T-helper 2 cell treated with Interferon-gamma antibody and Interleukin-4, amounts not matched to agents 100 ng/mL and 5 ng/mL, for 36 hours (primary cell): ENCODE measurements around the gene ARAP1. TPM values are rescaled to one million over a fixed set of nuclear protein-coding genes. Genes with fewer than 3 reads are reported as not detected.

ENCODE experiments used
- intact Hi-C: fragments of 100-400 bp; cut with micrococcal nuclease; formaldehyde crosslinking; loops from one replicate; pipeline ENCODE4 v1.15.1; 2023
- total RNA-seq: library from RNA; stranded (reverse); gene quantifications from 2 replicates; pipeline ENCODE4 v1.2.3, GENCODE V29; 2022

Gene ARAP1
- total RNA-seq, 1 donor from 2014 or later = 86.3 TPM

DNA sequence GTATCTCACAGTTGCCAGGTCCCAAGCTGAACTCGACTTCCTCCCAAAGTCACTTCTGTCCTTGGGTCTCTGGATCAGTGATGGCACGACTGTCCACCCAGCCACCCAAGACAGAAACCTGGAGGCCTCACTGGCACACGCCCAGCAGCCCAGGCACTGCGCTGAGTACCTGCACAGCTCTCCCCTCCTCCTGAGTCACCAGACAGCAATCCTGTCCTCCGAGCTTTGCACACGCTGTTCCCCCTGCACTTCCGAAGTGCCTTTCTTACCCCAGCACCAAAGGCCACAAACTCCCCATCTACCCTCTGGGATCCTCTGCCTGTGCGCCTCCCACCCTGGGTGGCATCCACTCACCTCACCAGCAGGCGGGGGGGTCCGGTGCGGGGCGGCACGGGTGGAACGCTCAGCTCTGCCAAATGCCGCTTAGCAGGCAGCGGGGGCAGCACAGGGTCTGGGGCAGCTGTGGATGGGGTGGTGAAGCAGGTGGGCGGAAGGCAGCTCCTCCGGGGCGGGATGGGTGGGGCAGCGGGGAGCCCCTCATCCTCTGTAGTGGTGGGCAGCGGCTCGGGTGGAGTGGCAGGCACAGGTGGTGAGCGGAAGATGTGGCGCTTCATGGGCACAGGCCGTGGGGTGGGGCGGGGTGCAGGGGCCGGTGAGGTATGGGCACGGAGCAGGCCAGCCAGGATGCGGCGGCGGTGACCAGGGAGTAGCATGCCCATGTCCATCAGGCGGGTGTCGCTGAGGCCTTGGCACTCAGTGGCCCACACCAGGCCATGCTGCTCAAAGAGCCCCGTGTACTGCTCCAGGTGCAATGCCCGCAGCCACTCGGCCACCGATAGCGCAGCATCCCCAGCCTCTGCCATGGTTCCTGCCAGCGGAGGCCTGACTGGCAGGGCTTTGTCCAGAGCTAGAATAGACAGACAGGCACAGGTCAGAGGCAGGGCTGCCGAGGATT, 25.7 kb downstream of the ARAP1 start:
- intact Hi-C loops = loop anchor here (10.0 kb wide), 1 partner anchor 518 kb away; no protein-coding TSS in a partner anchor

DNA sequence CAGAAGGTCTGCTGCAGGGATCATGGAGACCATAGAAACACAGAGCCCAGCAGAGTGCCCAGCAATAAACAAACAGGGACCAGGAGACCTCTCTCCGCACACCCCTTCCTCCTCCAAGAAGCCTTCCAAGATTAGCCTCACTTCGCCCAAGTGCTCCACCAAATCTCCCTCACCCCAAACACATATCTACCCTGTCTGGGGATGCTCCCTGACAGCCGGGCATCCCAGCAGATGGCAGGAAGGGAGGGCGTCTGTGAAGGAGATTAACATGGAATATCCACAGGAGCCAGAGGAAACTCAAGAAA, 26.5 kb downstream of the ARAP1 start:
- intact Hi-C loops = loop anchor here (1.0 to 10.0 kb wide), 3 partner anchors 124 to 519 kb away; no protein-coding TSS in a partner anchor

DNA sequence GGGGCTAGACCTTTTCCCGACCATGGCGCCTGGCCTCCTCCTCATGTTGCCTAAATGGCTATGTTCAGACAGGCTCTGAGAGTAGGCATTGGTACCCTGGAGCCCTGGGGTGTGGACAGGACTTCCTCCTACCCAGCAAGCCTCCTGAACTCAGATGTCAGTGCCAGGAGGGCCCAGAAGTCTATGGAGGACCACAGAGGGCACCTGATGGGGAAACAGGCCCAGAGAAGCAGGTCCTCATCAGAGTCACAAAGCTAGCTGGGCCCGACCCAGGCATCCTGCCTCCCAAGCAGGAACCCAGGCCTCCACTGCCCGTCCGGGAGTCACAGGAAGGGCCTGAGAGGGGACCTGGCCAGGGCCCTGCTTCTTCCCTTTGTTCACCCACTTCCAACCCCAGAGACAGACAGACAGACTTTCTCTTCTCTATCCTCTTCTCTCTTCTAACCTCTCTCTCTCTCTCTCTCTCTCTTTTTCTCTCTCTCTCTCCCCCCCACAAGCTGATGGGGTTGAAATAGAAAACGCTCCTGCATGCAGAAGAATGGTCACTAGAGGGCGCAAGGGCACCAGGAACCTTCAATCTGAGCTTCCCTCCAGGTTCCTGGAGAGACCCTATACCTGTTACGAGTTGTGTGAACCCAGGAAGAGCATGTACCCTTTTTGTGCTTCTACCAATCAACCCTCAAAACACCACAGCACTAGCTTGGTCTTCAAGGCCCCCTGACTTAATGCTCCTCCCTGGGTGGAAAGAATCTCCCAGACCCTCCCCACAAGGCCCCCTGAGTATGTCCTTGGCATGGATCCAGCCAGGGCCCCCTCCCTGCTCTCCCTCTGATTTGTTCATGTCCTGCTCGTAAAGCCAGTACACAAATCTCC, 27.1 kb downstream of the ARAP1 start:
- intact Hi-C loops = loop anchor here (1.0 to 10.0 kb wide), 3 partner anchors 124 to 520 kb away; no protein-coding TSS in a partner anchor

DNA sequence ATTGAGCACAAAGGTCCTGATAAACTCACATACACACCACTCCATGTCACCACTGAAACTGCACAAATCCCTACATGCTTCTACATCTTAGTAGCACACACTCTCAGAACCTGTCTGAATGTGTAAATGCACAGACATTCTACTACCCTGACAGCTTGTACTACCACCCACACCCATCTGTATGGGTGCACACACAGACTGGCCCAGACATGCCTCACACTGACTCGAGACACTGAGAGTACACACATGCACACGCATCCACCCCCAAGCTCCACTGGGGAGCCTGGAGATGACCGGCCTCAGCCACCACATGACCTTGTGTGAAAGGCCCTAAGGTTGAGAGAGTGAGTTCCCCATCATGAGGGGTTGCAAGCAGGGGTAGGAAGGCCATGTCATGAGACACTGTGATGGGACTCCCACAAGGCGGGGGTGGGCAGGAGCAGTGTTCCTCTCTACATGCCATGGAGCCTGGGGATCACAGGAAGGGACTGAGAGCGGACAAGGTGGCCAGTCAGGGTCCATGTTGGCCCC, 28.1 kb downstream of the ARAP1 start:
- intact Hi-C loops = loop anchor here (2.0 to 10.0 kb wide), 2 partner anchors 455 to 521 kb away; no protein-coding TSS in a partner anchor

DNA sequence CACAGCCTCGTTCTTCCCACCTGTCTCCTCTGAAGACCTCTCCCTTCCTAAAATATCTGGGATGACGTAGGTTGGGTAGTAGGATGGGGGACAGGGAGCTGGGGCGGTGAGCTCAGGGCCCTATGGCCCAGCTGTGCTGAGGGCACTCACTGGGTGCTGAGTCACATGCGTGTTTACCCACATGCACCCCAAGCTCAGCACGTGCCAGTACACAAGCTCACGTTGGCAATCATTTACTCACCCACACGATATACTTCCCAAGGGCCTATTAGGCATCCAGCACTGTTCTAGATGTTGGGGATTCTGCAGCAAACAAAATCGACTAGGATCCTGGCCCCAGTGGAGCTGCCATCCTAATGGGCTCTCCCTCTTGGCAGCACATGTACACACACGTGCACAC, 28.7 kb downstream of the ARAP1 start:
- intact Hi-C loops = loop anchor here (2.0 to 10.0 kb wide), 2 partner anchors 29 to 521 kb away; partner anchors contain the start of gene ARAP1

DNA sequence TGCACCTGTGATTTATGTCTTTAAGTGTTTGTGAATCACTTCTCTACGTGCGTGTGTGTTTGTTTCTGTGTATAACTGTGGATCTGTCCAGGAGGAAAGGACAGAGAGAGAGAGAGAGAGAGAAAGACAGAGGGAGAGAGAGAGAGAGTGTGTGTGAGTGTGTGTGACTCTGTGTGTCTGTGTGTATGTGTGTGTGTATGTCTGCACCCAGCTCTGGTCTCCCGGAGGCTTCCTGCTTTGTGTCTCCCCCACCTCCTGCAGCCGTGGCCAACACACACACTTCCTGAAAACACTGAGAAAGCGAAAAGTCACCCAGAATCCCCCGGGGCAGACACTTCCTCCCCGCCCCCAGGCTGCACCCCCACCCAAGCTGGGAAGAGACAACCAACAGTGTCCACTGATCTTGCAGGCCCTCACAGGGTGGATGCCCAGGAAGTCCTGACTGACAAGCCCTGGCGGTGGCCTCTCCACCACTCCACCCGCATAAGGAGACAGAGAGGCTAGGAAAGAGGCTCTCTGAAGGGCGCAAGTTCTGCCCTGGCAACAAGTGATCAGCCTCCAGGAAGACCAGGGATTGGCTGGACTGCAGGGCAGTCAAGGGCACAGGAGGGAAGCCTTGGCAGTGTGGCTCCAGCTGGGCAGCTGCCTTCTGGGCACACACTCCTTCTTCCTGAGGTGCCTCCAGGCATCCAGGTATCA, 30.0 kb downstream of the ARAP1 start:
- intact Hi-C loops = loop anchor here (1.0 to 10.0 kb wide), 4 partner anchors 31 to 523 kb away; partner anchors contain the start of genes ARAP1 and ATG16L2

DNA sequence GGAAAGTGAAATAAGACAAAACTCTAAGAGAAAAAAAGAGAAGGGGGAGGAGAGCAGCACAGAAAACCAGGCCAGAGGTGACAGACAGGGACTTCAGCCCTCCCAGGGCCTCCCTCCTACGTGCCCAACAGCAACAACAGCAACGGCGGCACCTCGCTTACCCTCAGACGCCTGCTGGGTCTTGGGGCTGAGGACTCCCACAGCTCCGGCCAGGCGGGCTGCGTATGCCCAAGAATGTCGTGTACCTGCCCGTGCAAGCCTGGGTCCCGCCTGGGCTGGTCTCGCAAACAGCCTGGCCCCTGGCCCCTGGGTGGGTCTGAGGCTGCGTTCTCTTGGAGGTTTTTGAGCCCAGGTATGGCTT, 30.5 kb downstream of the ARAP1 start:
- intact Hi-C loops = loop anchor here (1.0 to 10.0 kb wide), 4 partner anchors 31 to 523 kb away; partner anchors contain the start of genes ARAP1 and ATG16L2

DNA sequence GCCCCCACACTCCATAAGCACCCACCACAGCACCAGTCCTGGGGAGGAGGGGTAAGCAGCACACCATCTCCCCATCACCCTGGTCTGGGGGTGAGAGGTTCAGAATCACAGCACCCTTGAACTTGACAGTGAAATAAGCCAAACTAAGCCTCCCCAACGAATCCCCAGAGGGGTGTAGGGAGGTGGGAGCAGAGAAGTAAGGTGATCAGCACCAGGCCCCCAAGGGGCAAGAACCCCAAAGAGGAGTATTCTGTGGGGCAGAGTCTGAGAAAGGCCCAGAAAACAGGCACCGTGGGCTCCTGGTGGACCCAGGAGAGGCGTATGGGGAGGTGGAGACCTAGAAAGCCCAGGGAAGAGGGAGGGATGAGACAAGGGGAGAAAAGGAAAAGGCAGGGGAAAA, 30.9 kb downstream of the ARAP1 start:
- intact Hi-C loops = loop anchor here (10.0 kb wide), 1 partner anchor 524 kb away; no protein-coding TSS in a partner anchor

DNA sequence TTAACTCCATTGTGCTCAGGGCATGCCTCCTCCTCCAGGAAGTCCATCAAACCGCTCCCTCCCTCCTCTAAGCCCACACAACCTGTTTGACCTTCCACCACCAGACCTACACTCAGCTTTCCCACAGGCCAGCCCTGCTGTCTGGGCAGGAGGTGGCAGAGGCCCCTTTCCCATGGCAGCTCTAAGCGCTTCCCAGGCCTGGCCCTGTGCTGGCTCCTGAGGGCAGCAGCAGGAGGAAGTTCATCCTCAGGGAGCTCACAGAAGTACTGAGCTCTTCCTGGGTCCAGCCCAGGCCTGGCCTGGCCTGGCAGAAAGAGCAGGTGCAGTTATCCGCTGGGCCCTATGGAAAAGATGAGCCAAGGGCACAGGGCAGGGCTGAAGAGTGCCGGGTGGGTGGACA, 31.4 kb downstream of the ARAP1 start:
- intact Hi-C loops = loop anchor here (10.0 kb wide), 1 partner anchor 524 kb away; no protein-coding TSS in a partner anchor

DNA sequence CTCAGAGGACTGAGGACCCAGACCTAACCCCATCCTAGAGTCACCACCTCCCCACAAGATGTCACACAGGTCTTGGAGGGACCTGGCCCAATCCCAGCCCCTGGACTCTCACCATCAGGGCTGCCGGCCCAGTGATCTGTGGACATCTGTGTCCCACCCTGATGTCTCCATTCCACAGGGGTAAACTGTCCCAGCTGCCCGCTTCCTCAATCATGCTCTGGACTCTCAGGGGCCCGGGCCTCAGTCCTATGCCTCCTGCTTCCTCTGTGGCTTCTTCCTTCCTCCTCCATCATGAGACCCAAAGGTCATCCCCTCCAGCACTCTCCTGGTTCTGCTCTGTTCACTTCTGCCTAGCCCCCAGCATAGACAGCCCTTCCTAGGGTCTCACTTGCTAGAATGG, 32.2 kb downstream of the ARAP1 start:
- intact Hi-C loops = loop anchor here (10.0 kb wide), 1 partner anchor 525 kb away; no protein-coding TSS in a partner anchor

DNA sequence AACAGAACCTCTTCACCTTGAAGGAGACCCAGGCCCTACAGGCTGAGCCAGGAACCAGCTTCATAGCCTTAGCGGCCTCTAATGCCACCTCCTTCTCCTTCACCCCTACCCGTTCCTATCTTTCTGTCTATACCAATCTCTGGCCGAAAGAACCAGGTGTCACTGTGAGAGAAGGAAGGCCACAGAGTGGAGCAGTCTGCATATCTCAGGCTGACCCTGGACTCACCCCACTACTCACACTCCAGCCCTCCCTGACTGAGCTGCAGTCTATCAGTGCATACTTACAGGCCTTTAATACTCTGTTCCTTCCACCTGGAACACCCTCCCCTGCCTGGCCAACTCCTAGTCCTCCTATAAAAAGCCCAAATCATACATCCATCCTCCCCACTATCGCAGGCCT, 32.7 kb downstream of the ARAP1 start:
- intact Hi-C loops = no loop called here

DNA sequence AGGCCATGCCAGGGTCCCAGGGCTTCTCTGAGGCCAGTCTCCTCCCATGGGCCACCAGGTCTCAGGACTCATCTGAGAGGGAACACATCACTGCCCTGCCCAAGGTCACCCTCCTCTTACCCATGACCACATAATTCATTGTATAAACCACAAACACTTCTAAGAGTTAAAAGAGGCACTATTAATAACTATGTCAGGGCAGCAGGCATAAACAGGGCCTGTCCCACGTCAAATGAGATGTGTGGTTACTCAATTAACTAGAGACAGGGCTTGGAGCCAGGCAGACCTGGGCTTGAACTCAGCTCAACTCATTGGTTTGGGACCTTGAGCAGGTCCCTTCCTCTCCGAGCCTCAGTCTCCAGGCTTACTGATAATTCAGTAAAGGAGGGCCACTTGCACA, 33.1 kb downstream of the ARAP1 start:
- intact Hi-C loops = no loop called here

DNA sequence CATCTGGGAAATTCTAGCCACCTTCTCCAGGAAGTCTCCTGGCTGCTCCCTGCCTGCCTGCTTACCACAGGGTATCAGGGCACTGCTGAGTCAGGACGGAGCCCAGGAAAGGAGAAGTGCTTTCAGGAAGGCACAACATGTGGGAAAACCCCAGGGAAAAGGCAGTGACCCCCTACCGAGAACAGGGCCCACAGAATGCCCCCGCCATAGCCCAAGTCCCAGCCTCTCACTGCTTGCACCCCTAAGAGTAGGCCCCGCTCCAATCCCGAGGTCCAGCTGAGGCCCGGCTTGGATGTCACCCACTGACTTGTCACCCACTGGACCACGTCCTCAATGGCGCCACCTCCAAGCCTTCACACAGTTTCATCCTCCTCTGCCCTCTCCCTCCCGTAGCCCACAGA, 34.1 kb downstream of the ARAP1 start:
- intact Hi-C loops = no loop called here

DNA sequence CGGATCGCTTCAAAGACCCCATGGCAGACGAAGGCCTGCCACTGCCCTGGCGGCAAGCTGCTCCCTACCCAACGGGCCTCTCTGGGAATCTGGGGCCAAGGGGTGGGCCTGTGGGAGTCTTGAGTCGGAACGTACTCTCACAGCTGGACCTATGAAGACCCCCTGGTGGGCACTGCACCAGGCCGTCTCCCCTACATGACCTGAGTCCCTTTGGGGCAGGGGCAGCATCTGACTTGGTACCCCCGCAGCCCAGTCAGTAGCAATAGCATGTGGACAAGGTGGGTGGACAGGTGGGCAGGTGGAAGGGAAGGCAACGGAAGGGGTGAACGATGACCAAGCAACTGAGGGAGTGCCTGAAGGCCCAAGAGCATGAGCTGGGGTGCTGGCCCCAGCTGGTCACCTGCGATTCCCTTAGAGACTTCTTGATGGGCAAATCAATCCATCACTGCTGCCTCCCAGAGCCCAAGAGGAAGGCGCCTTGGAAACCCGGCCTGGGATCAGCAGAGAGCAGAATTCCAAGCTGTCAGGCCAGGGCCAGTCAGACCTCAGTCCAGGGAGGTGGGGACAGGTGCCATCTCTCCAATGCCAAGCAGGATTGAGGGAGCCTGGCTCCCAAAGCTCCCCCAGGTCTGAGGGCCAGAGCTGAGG, 35.3 kb downstream of the ARAP1 start:
- intact Hi-C loops = no loop called here

DNA sequence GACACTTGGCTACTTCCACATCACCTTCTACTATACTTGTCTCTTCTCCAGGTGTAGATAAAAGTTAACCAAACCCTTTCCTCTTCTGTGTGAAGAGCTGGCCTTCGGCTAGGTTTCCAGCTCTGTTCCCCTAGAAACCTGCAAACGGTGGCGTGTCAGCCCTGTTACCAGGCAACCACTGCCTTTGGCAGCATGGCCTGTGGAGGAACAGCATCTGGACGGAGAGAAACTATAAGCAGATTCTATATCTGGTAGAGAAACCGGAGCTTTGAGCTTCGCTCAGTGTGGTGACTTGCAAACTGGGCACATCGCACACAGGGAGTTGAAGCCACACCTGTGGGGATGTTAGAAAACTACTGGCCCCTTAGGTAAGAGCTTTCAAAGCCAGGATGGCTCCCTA, 35.9 kb downstream of the ARAP1 start:
- intact Hi-C loops = no loop called here

DNA sequence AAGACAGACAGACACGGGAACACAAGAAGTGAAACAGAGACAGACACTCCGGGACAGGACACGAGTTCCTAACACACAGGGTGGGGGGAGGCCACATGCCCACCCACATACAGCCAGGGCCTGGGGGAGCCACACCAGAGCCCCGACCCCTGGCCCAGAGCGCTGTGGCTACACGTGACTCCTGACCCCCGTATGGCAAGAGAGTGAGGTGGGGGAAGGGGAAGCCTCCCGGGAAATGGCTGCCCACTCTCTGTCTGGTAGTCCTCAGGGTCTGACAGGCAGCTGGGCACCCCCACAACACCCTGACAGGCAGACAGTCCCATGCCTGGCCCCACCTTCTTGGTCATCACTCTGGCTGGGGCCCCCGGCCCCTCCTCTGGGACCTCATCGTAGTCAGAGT, 39.4 kb downstream of the ARAP1 start:
- intact Hi-C loops = no loop called here

DNA sequence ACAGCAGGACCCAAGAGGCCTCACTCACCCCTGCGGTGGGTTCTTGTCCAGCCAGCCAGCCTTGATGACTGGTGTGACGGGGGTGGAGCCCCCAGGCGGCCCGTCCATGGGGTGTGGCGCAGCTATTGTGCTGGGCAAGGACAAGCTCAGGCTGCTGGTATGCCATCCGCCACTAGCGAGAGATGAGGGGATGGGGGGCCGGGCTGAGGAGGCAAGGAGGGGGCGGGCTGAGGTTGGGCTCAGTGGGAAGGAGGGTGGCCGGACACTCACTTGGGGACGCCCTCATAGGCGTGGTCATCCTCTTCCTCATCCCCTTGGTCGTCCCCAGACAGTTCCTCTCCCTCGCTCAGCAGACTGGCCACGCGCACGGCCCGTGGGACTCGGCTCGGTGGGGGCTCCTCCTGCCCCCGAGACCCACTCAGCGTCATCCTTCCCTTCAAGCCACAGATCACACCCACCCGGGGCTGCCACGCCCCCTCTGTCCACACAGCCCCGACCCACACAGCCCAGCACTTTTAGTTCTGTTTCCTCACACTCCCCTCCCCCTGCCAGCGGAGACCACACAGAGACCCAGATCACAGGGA, 39.9 kb downstream of the ARAP1 start:
- intact Hi-C loops = no loop called here

DNA sequence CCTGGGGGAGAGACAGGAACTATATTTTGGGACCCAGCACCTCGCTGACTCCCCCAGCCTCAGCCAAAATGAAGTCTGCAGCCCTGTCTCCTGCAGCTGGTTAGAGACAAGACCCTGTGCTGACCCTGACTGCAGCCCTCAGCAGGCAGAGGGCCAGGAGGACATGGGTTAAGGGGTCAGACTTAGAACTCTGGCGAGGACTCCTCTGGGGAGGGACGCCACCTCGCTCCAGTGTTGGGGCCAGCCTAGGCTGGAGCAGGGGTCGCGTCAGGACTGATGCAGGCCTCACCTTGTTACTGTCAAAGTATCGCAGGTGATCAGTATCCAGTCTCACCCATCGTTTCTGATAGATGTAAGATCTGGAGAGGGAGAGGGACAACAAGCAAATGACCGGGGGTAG, 41.1 kb downstream of the ARAP1 start:
- intact Hi-C loops = no loop called here

DNA sequence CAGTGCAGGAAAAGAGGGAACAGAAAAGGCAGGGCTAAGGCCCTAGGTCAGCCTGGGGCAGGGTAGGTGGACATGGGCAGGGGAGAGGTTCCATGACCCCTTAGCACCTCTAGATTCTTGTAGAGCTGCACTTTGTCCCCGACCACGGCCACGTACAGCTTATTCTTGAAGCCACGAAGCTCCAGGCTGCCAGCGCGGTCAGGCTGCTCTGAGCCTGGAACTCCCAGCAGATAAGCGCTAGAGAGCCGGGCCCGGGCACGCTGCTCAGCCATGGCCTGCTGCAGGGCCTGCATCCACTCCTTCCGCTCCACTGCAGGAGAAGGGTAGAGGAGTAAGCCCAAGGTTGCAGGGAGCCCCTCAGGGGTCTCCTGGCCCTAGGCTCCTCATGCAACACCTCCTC, 41.9 kb downstream of the ARAP1 start:
- intact Hi-C loops = no loop called here
